Lung (tissue), 12 donors: ENCODE results near the gene SUSD4. TPM values are rescaled to one million over a fixed set of nuclear protein-coding genes. Genes with fewer than 3 reads are reported as not detected.

Source experiments
- ATAC-seq: fragments of 200-7000 bp; cut with Tn5 transposase; one replicate; pipeline ENCODE4 v1.9.1; 2020; ENCODE audit warnings: moderate number of reproducible peaks; ENCODE audit not compliant: insufficient read depth, low FRiP score
- DNase-seq, 3 donors: peaks; one replicate each; pipeline ENCODE4 v3.0.0-alpha.2; 2013 to 2017
- H3K27ac ChIP-seq, 2 donors: one replicate each; pipeline ENCODE4 v1.5.1; 2013; ENCODE audit warnings: mild to moderate bottlenecking in 2 of 2, moderate library complexity in 2 of 2, control low read depth in 1 of 2, inconsistent platforms in 1 of 2, low read depth in 1 of 2, low read length in 1 of 2
- H3K27me3 ChIP-seq, 3 donors: one replicate each; pipeline ENCODE4 v1.5.1; 2013; ENCODE audit warnings: low read length in 2 of 3; ENCODE audit not compliant: control insufficient read depth in 3 of 3, insufficient read depth in 3 of 3
- H3K36me3 ChIP-seq, 4 donors: one replicate each; pipeline ENCODE4 v1.5.1; 2013; ENCODE audit warnings: low read length in 4 of 4, mild to moderate bottlenecking in 1 of 4, moderate library complexity in 1 of 4; ENCODE audit not compliant: control insufficient read depth in 4 of 4, insufficient read depth in 4 of 4
- H3K4me1 ChIP-seq, 5 donors: one replicate each; pipeline ENCODE4 v1.5.1; 2013; ENCODE audit warnings: low read length in 5 of 5, mild to moderate bottlenecking in 2 of 5, moderate library complexity in 1 of 5; ENCODE audit not compliant: control insufficient read depth in 5 of 5, insufficient read depth in 5 of 5
- H3K4me3 ChIP-seq: one replicate; pipeline ENCODE4 v1.5.1; 2013; ENCODE audit warnings: mild to moderate bottlenecking, control low read depth, moderate library complexity
- H3K9ac ChIP-seq, 2 donors: one replicate each; pipeline ENCODE4 v1.5.1; 2013; ENCODE audit warnings: low read length in 2 of 2, control low read depth in 1 of 2; ENCODE audit not compliant: insufficient read depth in 1 of 2
- H3K9me3 ChIP-seq, 4 donors: one replicate each; pipeline ENCODE4 v1.5.1; 2013; ENCODE audit warnings: low read length in 3 of 4, mild to moderate bottlenecking in 1 of 4, moderate library complexity in 1 of 4; ENCODE audit not compliant: control insufficient read depth in 4 of 4, insufficient read depth in 3 of 4
- CTCF ChIP-seq: IDR thresholded peaks from 2 replicates; pipeline ENCODE4 v1.5.1; 2012; ENCODE audit warnings: mild to moderate bottlenecking; ENCODE audit errors: control extremely low read depth, extremely low read depth
- WGBS, 2 donors: extraction: QIAGEN DNeasy Blood & Tissue Kit; methylation state at CpG; one replicate each; pipeline ENCODE4 v1.1.7; 2013; 5-methylcytosine and 5-hydroxymethylcytosine counted together
- polyA plus RNA-seq, 2 donors: library from polyadenylated mRNA; stranded (reverse); fragments of 200-250 nt; gene quantifications; one replicate each; pipeline ENCODE4 v1.2.1, GENCODE V29; 2013
- total RNA-seq, 2 donors: library from RNA; depleted of rRNA in 1 of 2; stranded (reverse); fragments of >200 nt in 1 of 2; gene quantifications; one replicate each; pipeline ENCODE4 v1.2.1, GENCODE V29; 2014 to 2021
- donor health status: control.
- donor health status: control.
- donor health status: Bipolar disorder and iron deficiency.
- donor health status: healthy.
- donor health status: DM: yes; HTN: yes; CAD: no.

The SUSD4 gene
- total and polyA plus RNA-seq, 4 donors = 2.8 to 17.0 (median 4.9) TPM

- Histone ChIP-seq H3K4me1 (peaks cover 0 to 15% (median 0%) of the 10 kb centered on the region in 5 donors), H3K36me3 (no peaks in the 10 kb centered on the region), H3K27me3 (no peaks in the 10 kb centered on the region), H3K4me3 (no peak overlapping the region), H3K9ac (no peak overlapping the region), H3K9me3 (no peaks in the 10 kb centered on the region), H3K27ac (no peak overlapping the region)
- no peak for TF ChIP-seq CTCF
- WGBS, 2 donors = 84 to 91% methylated on average over 7 of the region's 7 CpGs
- ATAC-seq (no peak), DNase-seq (peak in 1 of 3 donors; percentile 23)
Measured at GRCh38 chr1:223339861-223340260, 24.1 kb downstream of the SUSD4 start.

GRCh38 chr1:223338811-223339746 is 24.9 kb downstream of the SUSD4 start:
- Histone ChIP-seq H3K4me1 (peaks cover 0 to 8% (median 0%) of the 10 kb centered on the region in 5 donors), H3K9me3 (no peaks in the 10 kb centered on the region), H3K4me3 (no peak overlapping the region), H3K27me3 (no peaks in the 10 kb centered on the region), H3K27ac (no peak overlapping the region), H3K36me3 (no peaks in the 10 kb centered on the region), H3K9ac (no peak overlapping the region)
- no peak for TF ChIP-seq CTCF
- ATAC-seq (no peak), DNase-seq (no peak)
- 88 to 94% methylated on average over 12 of the region's 12 CpGs for WGBS, 2 donors

GRCh38 chr1:223337174-223337869 is 26.7 kb downstream of the SUSD4 start:
- DNase-seq (no peak), ATAC-seq (no peak)
- TF ChIP-seq CTCF = no peak
- no peaks in the 10 kb centered on the region for H3K36me3 ChIP-seq
- no peaks in the 10 kb centered on the region for H3K27me3 ChIP-seq
- peaks cover 0 to 3% (median 0%) of the 10 kb centered on the region in 5 donors for H3K4me1 ChIP-seq
- WGBS, 2 donors = 80 to 81% methylated on average over 6 of the region's 6 CpGs
- no peak overlapping the region for H3K9ac ChIP-seq
- no peak overlapping the region for H3K4me3 ChIP-seq
- H3K9me3 ChIP-seq = no peaks in the 10 kb centered on the region
- H3K27ac ChIP-seq = no peak overlapping the region
